ENCODE data around the gene DBET.
"Not testable (repeated sequence)": the region's sequence is repeated elsewhere in the genome, so short reads cannot be mapped to it uniquely, and the experiment has no call there.

DNA sequence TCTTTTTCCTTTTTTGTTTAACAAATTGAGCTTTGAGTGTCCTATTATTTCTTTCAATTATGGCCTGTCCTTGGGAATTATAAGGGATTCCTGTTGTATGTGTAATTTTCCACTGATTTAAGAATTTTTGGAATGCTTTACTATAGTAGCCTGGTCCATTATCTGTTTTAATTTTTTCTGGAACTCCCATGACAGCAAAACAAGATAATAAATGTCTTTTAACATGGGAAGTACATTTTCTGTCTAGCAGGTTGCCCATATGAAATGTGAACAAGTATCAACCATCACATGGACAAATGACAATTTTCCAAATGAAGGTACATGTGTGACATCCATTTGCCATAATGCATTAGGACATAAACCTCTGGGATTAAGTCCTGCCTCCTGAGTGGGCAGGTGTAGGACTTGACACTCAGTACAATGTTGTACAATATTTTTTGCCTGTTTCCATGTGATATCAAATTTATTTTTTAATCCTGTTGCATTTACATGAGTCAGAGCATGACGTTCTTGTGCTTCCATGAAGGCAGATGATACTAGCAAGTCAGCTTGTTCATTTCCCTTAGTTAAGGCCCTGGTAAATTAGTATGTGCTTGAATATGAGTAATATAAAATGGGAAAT is 45.2 kb downstream of the DBET start:
- not testable (repeated sequence) for TF ChIP-seq EP300 (IDR thresholded peaks at IDR 0.05; ENCODE audit: low read depth in 2 of 2, low read length in 2 of 2); EP300 (CRISPR knock-in tag; IDR thresholded peaks at IDR 0.05; ENCODE audit: borderline replicate concordance); YY1 (IDR thresholded peaks at IDR 0.05; ENCODE audit: insufficient read depth, insufficient replicate concordance, low read depth, low read length); SUZ12 (IDR thresholded peaks at IDR 0.05; ENCODE audit: low read depth, low read length); ZBTB10 (CRISPR knock-in tag; IDR thresholded peaks at IDR 0.05; ENCODE audit: borderline replicate concordance)
- TF ChIP-seq, protein P1, sequence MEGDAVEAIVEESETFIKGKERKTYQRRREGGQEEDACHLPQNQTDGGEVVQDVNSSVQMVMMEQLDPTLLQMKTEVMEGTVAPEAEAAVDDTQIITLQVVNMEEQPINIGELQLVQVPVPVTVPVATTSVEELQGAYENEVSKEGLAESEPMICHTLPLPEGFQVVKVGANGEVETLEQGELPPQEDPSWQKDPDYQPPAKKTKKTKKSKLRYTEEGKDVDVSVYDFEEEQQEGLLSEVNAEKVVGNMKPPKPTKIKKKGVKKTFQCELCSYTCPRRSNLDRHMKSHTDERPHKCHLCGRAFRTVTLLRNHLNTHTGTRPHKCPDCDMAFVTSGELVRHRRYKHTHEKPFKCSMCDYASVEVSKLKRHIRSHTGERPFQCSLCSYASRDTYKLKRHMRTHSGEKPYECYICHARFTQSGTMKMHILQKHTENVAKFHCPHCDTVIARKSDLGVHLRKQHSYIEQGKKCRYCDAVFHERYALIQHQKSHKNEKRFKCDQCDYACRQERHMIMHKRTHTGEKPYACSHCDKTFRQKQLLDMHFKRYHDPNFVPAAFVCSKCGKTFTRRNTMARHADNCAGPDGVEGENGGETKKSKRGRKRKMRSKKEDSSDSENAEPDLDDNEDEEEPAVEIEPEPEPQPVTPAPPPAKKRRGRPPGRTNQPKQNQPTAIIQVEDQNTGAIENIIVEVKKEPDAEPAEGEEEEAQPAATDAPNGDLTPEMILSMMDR (CRISPR knock-in tag; IDR thresholded peaks at IDR 0.05) = not testable (repeated sequence)
- TF ChIP-seq, protein P2, sequence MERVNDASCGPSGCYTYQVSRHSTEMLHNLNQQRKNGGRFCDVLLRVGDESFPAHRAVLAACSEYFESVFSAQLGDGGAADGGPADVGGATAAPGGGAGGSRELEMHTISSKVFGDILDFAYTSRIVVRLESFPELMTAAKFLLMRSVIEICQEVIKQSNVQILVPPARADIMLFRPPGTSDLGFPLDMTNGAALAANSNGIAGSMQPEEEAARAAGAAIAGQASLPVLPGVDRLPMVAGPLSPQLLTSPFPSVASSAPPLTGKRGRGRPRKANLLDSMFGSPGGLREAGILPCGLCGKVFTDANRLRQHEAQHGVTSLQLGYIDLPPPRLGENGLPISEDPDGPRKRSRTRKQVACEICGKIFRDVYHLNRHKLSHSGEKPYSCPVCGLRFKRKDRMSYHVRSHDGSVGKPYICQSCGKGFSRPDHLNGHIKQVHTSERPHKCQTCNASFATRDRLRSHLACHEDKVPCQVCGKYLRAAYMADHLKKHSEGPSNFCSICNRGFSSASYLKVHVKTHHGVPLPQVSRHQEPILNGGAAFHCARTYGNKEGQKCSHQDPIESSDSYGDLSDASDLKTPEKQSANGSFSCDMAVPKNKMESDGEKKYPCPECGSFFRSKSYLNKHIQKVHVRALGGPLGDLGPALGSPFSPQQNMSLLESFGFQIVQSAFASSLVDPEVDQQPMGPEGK (CRISPR knock-in tag; IDR thresholded peaks at IDR 0.05) = not testable (repeated sequence)

Measured in HepG2 (cell line).